H1 (cell line): ENCODE data around the gene WDR77.

Experiments used
- CTCF ChIP-seq, 3 experiments: IDR thresholded peaks; 1 replicate in 2 of 3; 2 replicates in 1 of 3; pipeline versions ENCODE4 v1.5.1 to v1.6.1; 2011; ENCODE audit warnings: low read length in 3 of 3, mild to moderate bottlenecking in 3 of 3, inconsistent platforms in 2 of 3, low read depth in 1 of 3, moderate library complexity in 1 of 3; ENCODE audit not compliant: insufficient read depth in 1 of 3; ENCODE audit errors: control extremely low read depth in 1 of 3
- EZH2 ChIP-seq: fragments of 200-600 bp; sonication (generic); IDR thresholded peaks from 2 replicates; pipeline ENCODE4 v1.7.1; 2012; ENCODE audit warnings: low read depth, mild to moderate bottlenecking, moderate library complexity, low read length, inconsistent platforms; ENCODE audit not compliant: severe bottlenecking
- MAX ChIP-seq: IDR thresholded peaks from 2 replicates; pipeline ENCODE4 v1.6.1; 2012; ENCODE audit warnings: inconsistent platforms
- SP2 ChIP-seq: IDR thresholded peaks from 2 replicates; pipeline ENCODE4 v1.6.1; 2012; ENCODE audit warnings: mild to moderate bottlenecking, low read length, inconsistent platforms

DNA sequence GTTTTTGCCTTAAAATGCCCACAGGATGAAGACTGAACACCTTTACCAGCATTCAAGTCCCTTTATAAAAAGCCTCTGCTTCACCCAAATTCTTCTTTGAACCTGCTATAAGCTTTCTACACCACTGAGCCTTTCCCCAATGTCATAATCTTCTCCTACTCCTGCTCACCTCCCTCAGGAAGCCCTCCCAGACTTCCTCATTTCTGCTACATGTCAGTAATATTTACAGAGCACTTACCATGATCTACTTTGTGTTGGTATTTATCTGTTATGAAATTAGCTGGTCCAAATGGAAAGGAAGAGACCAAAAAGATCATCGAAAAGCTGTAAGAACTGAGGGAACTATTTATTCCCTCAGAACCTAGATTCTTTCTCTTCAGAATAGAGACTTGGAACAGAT is 30.0 kb downstream of the WDR77 start:
- TF ChIP-seq CTCF (IDR thresholded peaks at IDR 0.05; ENCODE audit: control extremely low read depth in 1 of 3, insufficient read depth in 1 of 3, low read depth in 1 of 3, low read length in 3 of 3), result no peak
- no peak for TF ChIP-seq SP2
- TF ChIP-seq EZH2, result no peak
- no peak for TF ChIP-seq MAX
